IMR-90 (cell line): ENCODE measurements around the gene HOXA5. TPM values are rescaled to one million over a fixed set of nuclear protein-coding genes. Genes with fewer than 3 reads are reported as not detected.

Experiments used
- ATAC-seq: fragments of 200-7000 bp; cut with Tn5 transposase; 2 replicates; pipeline ENCODE4 v1.9.1; 2020; ENCODE audit warnings: low read depth, mild to moderate bottlenecking, moderate library complexity
- BruUV-seq: library from RNA; stranded (reverse); fragments of 400-500 nt; replicated peaks from 2 replicates; lab custom pipeline; 2021; lab: Mats Ljungman, UMichigan
- CTCF ChIA-PET: fragments of 300-600 bp; formaldehyde crosslinking; extraction: SDS; loops from one replicate; lab custom pipeline; 2021; ENCODE audit warnings: antibody characterized with exemption; lab: Yijun Ruan, JAX
- POLR2A ChIA-PET: fragments of 300-600 bp; sonication (Branson Sonifier 250); formaldehyde crosslinking; loops from one replicate; lab custom pipeline; 2022; ENCODE audit warnings: antibody characterized with exemption; ENCODE audit not compliant: unreplicated experiment; lab: Charles Lee
- DNase-seq: peaks from one replicate; pipeline ENCODE4 v3.0.0; 2013
- H2AFZ ChIP-seq: replicated peaks from 2 replicates; pipeline ENCODE3; 2013; ENCODE audit warnings: low read length, mild to moderate bottlenecking; ENCODE audit not compliant: poor library complexity
- H2AK5ac ChIP-seq: 2 replicates; pipeline ENCODE4 v1.6.1; 2013; ENCODE audit warnings: low read depth, low read length, inconsistent platforms
- H2AK9ac ChIP-seq: replicated peaks from 2 replicates; pipeline ENCODE3; 2013; ENCODE audit warnings: mild to moderate bottlenecking, low read depth, low read length, moderate library complexity; ENCODE audit not compliant: poor library complexity
- H2BK120ac ChIP-seq: 2 replicates; pipeline ENCODE4 v1.6.1; 2013; ENCODE audit warnings: low read depth, low read length, inconsistent platforms
- H2BK15ac ChIP-seq: 3 replicates; pipeline ENCODE4 v1.6.1; 2013; ENCODE audit warnings: low read depth, low read length, inconsistent platforms
- H2BK20ac ChIP-seq: 2 replicates; pipeline ENCODE4 v1.6.1; 2013; ENCODE audit warnings: low read depth, mild to moderate bottlenecking, inconsistent platforms, low read length, moderate library complexity
- H2BK5ac ChIP-seq: 2 replicates; pipeline ENCODE4 v1.6.1; 2013; ENCODE audit warnings: mild to moderate bottlenecking, low read depth, low read length, inconsistent platforms; ENCODE audit not compliant: poor library complexity, severe bottlenecking
- H3K14ac ChIP-seq: replicated peaks from 2 replicates; pipeline ENCODE4 v1.6.1; 2013; ENCODE audit warnings: low read depth, low read length, inconsistent platforms
- H3K18ac ChIP-seq: 2 replicates; pipeline ENCODE4 v1.6.1; 2013; ENCODE audit warnings: low read depth, low read length, control low read depth
- H3K23ac ChIP-seq: 2 replicates; pipeline ENCODE4 v1.6.1; 2013; ENCODE audit warnings: low read depth, low read length, inconsistent platforms
- H3K27ac ChIP-seq: 2 replicates; pipeline ENCODE4 v1.5.1; 2013; ENCODE audit warnings: mild to moderate bottlenecking, control low read depth, low read length; ENCODE audit not compliant: insufficient read depth
- H3K27me3 ChIP-seq: 2 replicates; pipeline ENCODE4 v1.6.1; 2013; ENCODE audit warnings: low read length; ENCODE audit not compliant: control insufficient read depth, insufficient read depth
- H3K36me3 ChIP-seq: 2 replicates; pipeline ENCODE4 v1.6.1; 2013; ENCODE audit warnings: low read length, mixed read lengths; ENCODE audit not compliant: control insufficient read depth, insufficient read depth
- H3K4ac ChIP-seq: 2 replicates; pipeline ENCODE4 v1.6.1; 2013; ENCODE audit warnings: low read depth, low read length, inconsistent platforms
- H3K4me1 ChIP-seq: 2 replicates; pipeline ENCODE4 v1.6.1; 2013; ENCODE audit warnings: low read length, mixed read lengths; ENCODE audit not compliant: control insufficient read depth, insufficient read depth
- H3K4me2 ChIP-seq: 2 replicates; pipeline ENCODE4 v1.6.1; 2013; ENCODE audit warnings: low read depth, mild to moderate bottlenecking, control low read depth, low read length, moderate library complexity
- H3K4me3 ChIP-seq: 2 replicates; pipeline ENCODE4 v1.5.1; 2013; ENCODE audit warnings: low read depth, mild to moderate bottlenecking, control low read depth, low read length, moderate library complexity; ENCODE audit not compliant: insufficient read depth
- H3K56ac ChIP-seq: 2 replicates; pipeline ENCODE4 v1.6.1; 2013; ENCODE audit warnings: low read length, inconsistent platforms; ENCODE audit not compliant: insufficient read depth; ENCODE audit errors: extremely low read depth
- H3K79me1 ChIP-seq, 2 experiments: 2 replicates each; pipeline ENCODE4 v1.6.1; 2013; ENCODE audit warnings: low read length in 2 of 2, inconsistent platforms in 1 of 2, low read depth in 1 of 2
- H3K9ac ChIP-seq: 2 replicates; pipeline ENCODE4 v1.6.1; 2013; ENCODE audit warnings: low read depth, low read length, control low read depth
- H3K9me1 ChIP-seq: 2 replicates; pipeline ENCODE4 v1.6.1; 2013; ENCODE audit warnings: low read length, inconsistent platforms; ENCODE audit not compliant: insufficient read depth
- H3K9me3 ChIP-seq: 2 replicates; pipeline ENCODE4 v1.6.1; 2013; ENCODE audit warnings: low read length; ENCODE audit not compliant: control insufficient read depth, insufficient read depth
- H4K20me1 ChIP-seq: 2 replicates; pipeline ENCODE4 v1.6.1; 2013; ENCODE audit warnings: low read length, inconsistent platforms; ENCODE audit not compliant: insufficient read depth
- H4K5ac ChIP-seq: 2 replicates; pipeline ENCODE4 v1.6.1; 2013; ENCODE audit warnings: mild to moderate bottlenecking, low read depth, low read length, control low read depth
- H4K8ac ChIP-seq, 2 experiments: 2 replicates each; pipeline ENCODE4 v1.6.1; 2013; ENCODE audit warnings: low read depth in 2 of 2, low read length in 2 of 2, control low read depth in 1 of 2, inconsistent platforms in 1 of 2
- H4K91ac ChIP-seq: 2 replicates; pipeline ENCODE4 v1.6.1; 2013; ENCODE audit warnings: low read depth, low read length, inconsistent platforms; ENCODE audit not compliant: insufficient read depth
- RAD21 ChIP-seq: IDR thresholded peaks from 2 replicates; pipeline ENCODE4 v1.6.1; 2012; ENCODE audit warnings: low read length, improper control_type of control experiment
- WGBS, 2 experiments: methylation state at CpG; one replicate each; pipeline versions ENCODE4 v1.1.5 to v1.1.7; 2013; ENCODE audit warnings: missing lambda C conversion rate in 2 of 2; ENCODE audit not compliant: insufficient read length in 1 of 2; ENCODE audit errors: extremely low coverage in 2 of 2; 5-methylcytosine and 5-hydroxymethylcytosine counted together
- dilution Hi-C: fragments of 300-500 bp; cut with HindIII; formaldehyde crosslinking; loops from one replicate; pipeline ENCODE4 v1.14.3; 2018; ENCODE audit warnings: low sequenced_read_pairs; ENCODE audit not compliant: unreplicated experiment
- in situ Hi-C: fragments of 300-500 bp; cut with MboI; formaldehyde crosslinking; loops from 3 replicates; pipeline ENCODE4 v1.14.3; 2019; ENCODE audit warnings: low sequenced_read_pairs, inconsistent platforms, mixed read lengths
- intact Hi-C: fragments of 100-400 bp; cut with micrococcal nuclease; formaldehyde crosslinking; loops from 2 replicates; pipeline ENCODE4 v1.10.0; 2022
- polyA plus RNA-seq, 3 experiments: library from polyadenylated mRNA; depleted of rRNA; stranded (reverse); fragments of >200 nt; gene quantifications; 2 replicates each; pipeline ENCODE4 v1.2.3, GENCODE V29; 2012; ENCODE audit warnings: low replicate concordance in 1 of 3
- total RNA-seq: library from RNA; depleted of rRNA; stranded (reverse); fragments of >200 nt; gene quantifications from 2 replicates; pipeline ENCODE4 v1.2.3, GENCODE V29; 2012

The HOXA5 gene
- total and polyA plus RNA-seq, 2 of the 4 experiments (the other 2 are of a cell fraction), result 19.9 to 29.4 TPM

DNA sequence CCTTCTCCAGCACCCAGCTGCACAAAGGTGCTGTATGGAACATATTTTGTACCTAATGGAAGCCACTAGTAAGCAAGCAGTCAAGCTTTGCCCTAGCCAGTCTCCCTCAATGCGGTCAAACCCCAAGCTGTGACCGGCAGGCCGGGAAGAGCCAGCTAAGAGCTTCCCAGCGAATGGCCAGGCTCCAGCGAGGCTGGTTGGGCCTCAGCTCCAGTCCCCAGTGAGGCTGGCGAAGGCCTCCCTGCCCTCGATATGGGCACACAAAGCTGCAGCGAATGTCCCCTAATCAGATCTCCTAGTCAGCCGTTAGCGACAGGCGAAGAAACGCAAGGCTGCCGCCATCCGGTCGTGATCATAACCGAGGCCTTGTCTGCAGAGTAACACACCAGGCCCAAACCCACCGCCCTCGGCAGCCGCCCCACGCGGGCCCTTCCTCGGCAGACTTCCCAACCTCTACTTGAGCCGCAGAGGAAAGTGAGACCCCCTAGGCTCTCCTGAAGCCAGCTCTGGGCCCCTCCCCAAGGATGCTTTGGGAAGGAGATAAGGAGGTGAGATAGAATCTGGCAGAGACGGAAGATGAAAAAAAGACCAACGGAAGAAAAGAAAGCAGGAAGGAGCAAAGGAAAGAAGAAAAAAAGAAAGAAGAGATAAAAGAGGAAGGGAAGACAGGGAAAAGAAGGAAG is 24.9 kb upstream of the HOXA5 start:
- Histone ChIP-seq H2AK5ac (no peak overlapping the region), H3K27ac (no peak overlapping the region), H3K4me2 (no peak overlapping the region), H3K79me1 (no peaks in the 10 kb centered on the region), H3K4me3 (no peak overlapping the region), H3K9me3 (peaks cover 27% of the 10 kb centered on the region), H3K4me1 (no peaks in the 10 kb centered on the region), H3K36me3 (no peaks in the 10 kb centered on the region), H2AK9ac (no peak overlapping the region), H3K27me3 (peaks cover 95% of the 10 kb centered on the region), H3K9ac (no peak overlapping the region), H3K56ac (no peak overlapping the region), H2AFZ (no peak overlapping the region), H3K18ac (no peak overlapping the region), H2BK120ac (no peak overlapping the region), H4K20me1 (peaks cover 13% of the 10 kb centered on the region; the same call in 1 of the 2 replicates), H3K23ac (no peak overlapping the region), H3K4ac (no peak overlapping the region), H3K9me1 (no peaks in the 10 kb centered on the region), H2BK20ac (no peak overlapping the region), H4K91ac (no peak overlapping the region), H3K14ac (no peak overlapping the region), H4K8ac (no peak overlapping the region), H2BK15ac (no peak overlapping the region), H4K5ac (no peak overlapping the region), H2BK5ac (no peak overlapping the region)
- ChIA-PET CTCF (interaction anchor here (0.5 to 0.7 kb wide), 3 partner anchors 10 to 487 kb away, joined by 3 to 4 read pairs (median 4); partner anchors contain the start of gene EVX1), POLR2A (no interaction called here)
- DNase-seq (no peak), ATAC-seq (no peak)
- intact Hi-C loops, result loop anchor here (10.0 kb wide), 1 partner anchor 1914 kb away; no protein-coding TSS in a partner anchor
- 80% methylated on average over 7 of the region's 25 CpGs; no CpG with 5 or more reads in 1 of the 2 experiments for WGBS, 2 experiments
- BruUV-seq, result no TSS peak
- dilution Hi-C loops, result no loop called here
- in situ Hi-C loops, result no loop called here
- TF ChIP-seq RAD21, result no peak
